GM13977 (cell line): ENCODE results near the gene ESRP2.

Experiments used
- DNase-seq: peaks from one replicate; pipeline ENCODE4 v3.0.0; 2012; ENCODE audit warnings: low spot score
- CTCF ChIP-seq: IDR thresholded peaks from 2 replicates; pipeline ENCODE4 v1.5.1; 2012; ENCODE audit warnings: mild to moderate bottlenecking, control low read depth; ENCODE audit not compliant: insufficient read depth; ENCODE audit errors: extremely low read depth, missing control alignments
- in situ Hi-C: fragments of 300-500 bp; cut with MboI; formaldehyde crosslinking; loops from one replicate; pipeline ENCODE4 v1.12.0; 2022; ENCODE audit warnings: low sequenced_read_pairs, low pct_unique_long_range_greater_than_20kb, mixed read lengths, inconsistent platforms; ENCODE audit not compliant: unreplicated experiment

ESRP2 gene

GRCh38 chr16:68233085-68233834 lies 2.7 kb downstream of the ESRP2 start:
- in situ Hi-C loops = no loop called here
- no peak for DNase-seq
- TF ChIP-seq CTCF = no peak

DNA sequence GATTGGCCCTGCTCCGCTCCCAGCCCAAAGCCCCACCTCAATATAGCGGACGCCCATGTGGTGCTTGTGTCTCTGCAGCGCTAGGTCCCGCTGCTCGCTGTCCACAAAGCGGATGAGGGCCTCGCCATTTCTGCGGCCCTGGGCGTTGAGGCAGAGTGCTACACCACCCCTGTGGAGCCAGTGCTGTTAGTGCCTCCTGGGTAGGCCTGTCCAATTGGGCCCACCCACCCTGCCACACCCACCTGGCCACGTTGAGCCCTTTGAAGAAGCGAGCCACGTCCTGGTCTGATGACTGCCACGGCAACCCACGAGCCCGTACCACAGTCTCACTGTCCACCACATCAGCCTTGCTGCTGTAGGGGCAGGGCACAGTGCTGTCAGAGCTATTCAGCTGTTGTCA lies 3.6 kb downstream of the ESRP2 start:
- no peak for TF ChIP-seq CTCF
- in situ Hi-C loops = no loop called here
- DNase-seq = no peak

- no peak for TF ChIP-seq CTCF
- DNase-seq = no peak
- in situ Hi-C loops = no loop called here
Measured at GRCh38 chr16:68231384-68232136, 4.4 kb downstream of the ESRP2 start.

- in situ Hi-C loops = no loop called here
- no peak for TF ChIP-seq CTCF
- no peak for DNase-seq
Measured at GRCh38 chr16:68230956-68231355, 5.0 kb downstream of the ESRP2 start.

DNA sequence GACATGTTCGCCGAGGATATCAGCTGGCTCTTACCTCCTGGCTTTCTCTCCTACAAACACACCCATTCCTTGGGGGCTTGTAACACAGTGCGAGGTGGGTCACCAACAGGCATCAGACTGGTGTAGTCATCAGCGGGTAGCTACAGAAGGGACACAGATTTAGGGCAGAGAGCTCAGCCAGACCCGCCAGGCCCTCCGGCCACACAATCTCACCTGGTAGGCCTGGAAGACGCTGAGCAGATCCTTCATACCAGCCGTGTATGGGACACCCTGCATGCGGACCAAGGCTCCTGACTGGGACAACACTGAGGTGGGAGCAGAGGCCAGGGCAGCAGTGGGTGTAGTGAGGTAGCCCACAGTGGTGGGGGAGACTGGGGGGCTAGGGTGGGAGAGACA lies 5.8 kb downstream of the ESRP2 start:
- in situ Hi-C loops = no loop called here
- TF ChIP-seq CTCF = no peak
- no peak for DNase-seq

DNA sequence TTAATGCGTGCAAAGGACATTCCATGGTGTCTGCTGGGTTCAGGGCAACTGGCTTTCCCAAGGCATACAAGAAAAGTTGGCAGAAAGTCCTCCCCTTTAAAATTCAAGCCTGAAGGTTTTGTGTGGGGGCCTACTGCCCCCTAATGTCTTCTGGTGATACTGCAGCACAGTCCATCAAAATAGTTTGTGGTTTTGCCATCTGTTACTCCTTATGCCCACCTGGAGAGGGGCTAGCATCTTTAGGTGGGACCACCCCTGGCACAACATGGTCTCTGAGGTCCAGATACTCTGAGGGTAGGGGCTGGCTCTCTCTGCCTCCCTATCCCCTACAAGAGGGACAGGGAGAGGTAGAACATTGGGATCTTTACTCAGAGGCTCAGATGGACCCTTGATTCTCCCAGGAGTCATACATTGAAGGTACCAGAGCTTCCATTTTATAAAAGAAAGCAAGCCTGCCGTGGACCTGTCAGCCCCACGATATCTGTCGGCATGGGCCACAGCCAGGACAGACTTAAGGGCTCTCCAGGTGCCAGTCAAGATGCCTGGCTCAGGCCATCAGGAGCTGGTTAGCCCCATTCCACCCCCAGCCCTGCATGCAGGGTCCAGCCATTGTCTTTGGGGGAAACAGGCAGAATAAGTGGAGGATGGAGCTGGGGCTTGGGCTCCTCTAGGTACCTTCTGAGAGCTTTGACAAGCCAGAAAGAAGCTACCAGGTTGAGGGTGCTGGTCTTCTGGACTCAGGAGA lies 6.3 kb downstream of the ESRP2 start:
- in situ Hi-C loops = no loop called here
- peak; percentile 83 for TF ChIP-seq CTCF
- DNase-seq = peak; percentile 59
